ENCODE results near the gene EML4. TPM values are rescaled to one million over a fixed set of nuclear protein-coding genes. Genes with fewer than 3 reads are reported as not detected.

The EML4 gene
- total and polyA plus RNA-seq, 2 of the 13 experiments (the other 11 are each of a cell fraction or from before 2014, with no cell fraction given), result 243 to 476 TPM

DNA sequence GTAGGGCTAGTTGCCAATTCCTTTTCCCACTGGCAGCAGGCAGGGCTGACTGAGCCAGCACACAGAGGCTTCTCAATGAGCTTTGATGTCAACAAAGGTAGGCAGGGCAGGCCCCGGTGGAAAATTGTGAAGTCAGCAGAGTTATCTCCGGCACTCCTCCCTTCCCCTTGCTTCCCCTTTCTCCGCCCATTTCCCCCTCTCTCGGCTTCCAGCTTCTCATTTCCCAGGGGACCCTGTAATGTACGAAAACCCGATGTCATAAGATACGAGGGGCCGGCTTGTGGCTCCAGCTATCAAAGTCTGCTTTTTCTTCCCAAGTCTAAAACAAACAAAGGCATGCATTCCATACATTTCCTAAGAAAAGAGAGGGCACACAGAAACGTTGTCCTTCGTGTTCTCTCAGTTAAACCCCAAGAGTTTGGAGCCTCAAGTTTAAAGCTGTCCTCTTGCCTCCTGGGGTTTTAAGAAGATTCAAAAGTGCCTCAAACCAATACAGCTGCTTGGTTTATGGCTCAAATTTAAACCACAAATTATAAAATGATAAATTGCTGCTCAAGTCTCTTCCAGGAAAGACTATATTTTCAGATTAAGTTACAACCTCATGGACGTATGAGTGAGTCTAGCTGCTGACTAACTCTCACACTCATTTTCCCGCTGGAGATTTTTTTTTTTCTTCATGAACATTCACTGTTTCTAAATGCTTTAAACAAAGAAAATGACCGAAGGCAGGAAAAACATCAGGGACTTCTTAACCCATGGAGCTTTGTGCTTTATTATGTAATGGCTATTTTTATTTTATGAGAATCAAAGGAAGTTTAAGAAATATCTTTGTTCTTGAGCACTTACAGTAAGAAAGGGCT, 27.2 kb upstream of the EML4 start (continued):
- TF ChIP-seq, protein P1, sequence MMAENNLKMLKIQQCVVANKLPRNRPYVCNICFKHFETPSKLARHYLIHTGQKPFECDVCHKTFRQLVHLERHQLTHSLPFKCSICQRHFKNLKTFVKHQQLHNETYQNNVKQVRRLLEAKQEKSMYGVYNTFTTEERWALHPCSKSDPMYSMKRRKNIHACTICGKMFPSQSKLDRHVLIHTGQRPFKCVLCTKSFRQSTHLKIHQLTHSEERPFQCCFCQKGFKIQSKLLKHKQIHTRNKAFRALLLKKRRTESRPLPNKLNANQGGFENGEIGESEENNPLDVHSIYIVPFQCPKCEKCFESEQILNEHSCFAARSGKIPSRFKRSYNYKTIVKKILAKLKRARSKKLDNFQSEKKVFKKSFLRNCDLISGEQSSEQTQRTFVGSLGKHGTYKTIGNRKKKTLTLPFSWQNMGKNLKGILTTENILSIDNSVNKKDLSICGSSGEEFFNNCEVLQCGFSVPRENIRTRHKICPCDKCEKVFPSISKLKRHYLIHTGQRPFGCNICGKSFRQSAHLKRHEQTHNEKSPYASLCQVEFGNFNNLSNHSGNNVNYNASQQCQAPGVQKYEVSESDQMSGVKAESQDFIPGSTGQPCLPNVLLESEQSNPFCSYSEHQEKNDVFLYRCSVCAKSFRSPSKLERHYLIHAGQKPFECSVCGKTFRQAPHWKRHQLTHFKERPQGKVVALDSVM (CRISPR knock-in tag; IDR thresholded peaks at IDR 0.05), result no peak
- TF ChIP-seq NR2F6 (IDR thresholded peaks at IDR 0.05) (peak; percentile 57), NR2F6 (CRISPR knock-in tag; IDR thresholded peaks at IDR 0.05) (peak; percentile 80), ZNF343 (CRISPR knock-in tag; IDR thresholded peaks at IDR 0.05) (0 out of 2 replicates have a peak, but pooled peaks have one; percentile 58), TCF7 (IDR thresholded peaks at IDR 0.05; ENCODE audit: low read depth) (peak; percentile 81), DNMT3B (CRISPR knock-in tag; conservative IDR thresholded peaks at IDR 0.05) (no peak), PAWR (CRISPR knock-in tag; IDR thresholded peaks at IDR 0.05; ENCODE audit: borderline replicate concordance) (no peak), HOXA3 (CRISPR knock-in tag; IDR thresholded peaks at IDR 0.05) (peak; percentile 96), KDM4B (CRISPR knock-in tag; IDR thresholded peaks at IDR 0.05) (peak; percentile 90), ZNF543 (CRISPR knock-in tag; IDR thresholded peaks at IDR 0.05) (no peak; the same call in 1 of the 2 replicates), ATF7-NPFF (CRISPR knock-in tag; IDR thresholded peaks at IDR 0.05; ENCODE audit: low read depth) (no peak), ELF4 (CRISPR knock-in tag; IDR thresholded peaks at IDR 0.05; ENCODE audit: borderline replicate concordance) (peak; percentile 88; the same call in 1 of the 2 replicates), CREB1 (IDR thresholded peaks at IDR 0.05) (no peak), CREB1 (CRISPR knock-in tag; IDR thresholded peaks at IDR 0.05) (peak; percentile 85), ZNF17 (CRISPR knock-in tag; IDR thresholded peaks at IDR 0.05) (no peak), ZNF615 (CRISPR knock-in tag; IDR thresholded peaks at IDR 0.05; ENCODE audit: borderline replicate concordance) (no peak), ZNF570 (CRISPR knock-in tag; IDR thresholded peaks at IDR 0.05; ENCODE audit: borderline replicate concordance) (no peak), SNRNP70 (IDR thresholded peaks at IDR 0.05; ENCODE audit: low read depth, low read length) (no peak), ZNF530 (CRISPR knock-in tag; IDR thresholded peaks at IDR 0.05; ENCODE audit: low read depth) (no peak)
- TF ChIP-seq, protein P2, sequence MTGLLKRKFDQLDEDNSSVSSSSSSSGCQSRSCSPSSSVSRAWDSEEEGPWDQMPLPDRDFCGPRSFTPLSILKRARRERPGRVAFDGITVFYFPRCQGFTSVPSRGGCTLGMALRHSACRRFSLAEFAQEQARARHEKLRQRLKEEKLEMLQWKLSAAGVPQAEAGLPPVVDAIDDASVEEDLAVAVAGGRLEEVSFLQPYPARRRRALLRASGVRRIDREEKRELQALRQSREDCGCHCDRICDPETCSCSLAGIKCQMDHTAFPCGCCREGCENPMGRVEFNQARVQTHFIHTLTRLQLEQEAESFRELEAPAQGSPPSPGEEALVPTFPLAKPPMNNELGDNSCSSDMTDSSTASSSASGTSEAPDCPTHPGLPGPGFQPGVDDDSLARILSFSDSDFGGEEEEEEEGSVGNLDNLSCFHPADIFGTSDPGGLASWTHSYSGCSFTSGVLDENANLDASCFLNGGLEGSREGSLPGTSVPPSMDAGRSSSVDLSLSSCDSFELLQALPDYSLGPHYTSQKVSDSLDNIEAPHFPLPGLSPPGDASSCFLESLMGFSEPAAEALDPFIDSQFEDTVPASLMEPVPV (CRISPR knock-in tag; IDR thresholded peaks at IDR 0.05), result 0 out of 2 replicates have a peak, but pooled peaks have one; percentile 55
- TF ChIP-seq, protein P3, sequence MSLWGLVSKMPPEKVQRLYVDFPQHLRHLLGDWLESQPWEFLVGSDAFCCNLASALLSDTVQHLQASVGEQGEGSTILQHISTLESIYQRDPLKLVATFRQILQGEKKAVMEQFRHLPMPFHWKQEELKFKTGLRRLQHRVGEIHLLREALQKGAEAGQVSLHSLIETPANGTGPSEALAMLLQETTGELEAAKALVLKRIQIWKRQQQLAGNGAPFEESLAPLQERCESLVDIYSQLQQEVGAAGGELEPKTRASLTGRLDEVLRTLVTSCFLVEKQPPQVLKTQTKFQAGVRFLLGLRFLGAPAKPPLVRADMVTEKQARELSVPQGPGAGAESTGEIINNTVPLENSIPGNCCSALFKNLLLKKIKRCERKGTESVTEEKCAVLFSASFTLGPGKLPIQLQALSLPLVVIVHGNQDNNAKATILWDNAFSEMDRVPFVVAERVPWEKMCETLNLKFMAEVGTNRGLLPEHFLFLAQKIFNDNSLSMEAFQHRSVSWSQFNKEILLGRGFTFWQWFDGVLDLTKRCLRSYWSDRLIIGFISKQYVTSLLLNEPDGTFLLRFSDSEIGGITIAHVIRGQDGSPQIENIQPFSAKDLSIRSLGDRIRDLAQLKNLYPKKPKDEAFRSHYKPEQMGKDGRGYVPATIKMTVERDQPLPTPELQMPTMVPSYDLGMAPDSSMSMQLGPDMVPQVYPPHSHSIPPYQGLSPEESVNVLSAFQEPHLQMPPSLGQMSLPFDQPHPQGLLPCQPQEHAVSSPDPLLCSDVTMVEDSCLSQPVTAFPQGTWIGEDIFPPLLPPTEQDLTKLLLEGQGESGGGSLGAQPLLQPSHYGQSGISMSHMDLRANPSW (CRISPR knock-in tag; IDR thresholded peaks at IDR 0.05; ENCODE audit: borderline replicate concordance), result peak; percentile 39; the same call in 1 of the 2 replicates
- TF ChIP-seq, protein P4, sequence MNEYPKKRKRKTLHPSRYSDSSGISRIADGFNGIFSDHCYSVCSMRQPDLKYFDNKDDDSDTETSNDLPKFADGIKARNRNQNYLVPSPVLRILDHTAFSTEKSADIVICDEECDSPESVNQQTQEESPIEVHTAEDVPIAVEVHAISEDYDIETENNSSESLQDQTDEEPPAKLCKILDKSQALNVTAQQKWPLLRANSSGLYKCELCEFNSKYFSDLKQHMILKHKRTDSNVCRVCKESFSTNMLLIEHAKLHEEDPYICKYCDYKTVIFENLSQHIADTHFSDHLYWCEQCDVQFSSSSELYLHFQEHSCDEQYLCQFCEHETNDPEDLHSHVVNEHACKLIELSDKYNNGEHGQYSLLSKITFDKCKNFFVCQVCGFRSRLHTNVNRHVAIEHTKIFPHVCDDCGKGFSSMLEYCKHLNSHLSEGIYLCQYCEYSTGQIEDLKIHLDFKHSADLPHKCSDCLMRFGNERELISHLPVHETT (CRISPR knock-in tag; conservative IDR thresholded peaks at IDR 0.05), result no peak

All from HepG2 (cell line).